Adrenal gland (tissue), 12 donors: Measurements from ENCODE around the gene OR8G1. TPM values are rescaled to one million over a fixed set of nuclear protein-coding genes. Genes with fewer than 3 reads are reported as not detected.

ENCODE experiments used
- DNase-seq, 7 donors: peaks; one replicate each; pipeline ENCODE4 v3.0.0-alpha.2; 2019 to 2020
- H3K27ac ChIP-seq, 5 donors: fragments of 200-600 bp; sonication (generic) in 4 of 5; 1 replicate in 3 of 5; 2 replicates in 2 of 5; pipeline versions ENCODE4 v1.5.1 to v1.8.0; 2016 to 2020; ENCODE audit warnings: mild to moderate bottlenecking in 1 of 5
- H3K27me3 ChIP-seq: fragments of 200-600 bp; 2 replicates; pipeline ENCODE4 v1.8.0; 2021
- H3K36me3 ChIP-seq, 2 donors: fragments of 200-600 bp; replicated peaks in 1 of 2; 1 replicate in 1 of 2; 2 replicates in 1 of 2; pipeline versions ENCODE4 v1.5.1 to v1.8.0; 2018 to 2022
- H3K4me1 ChIP-seq, 2 donors: fragments of 200-600 bp; replicated peaks in 1 of 2; 1 replicate in 1 of 2; 2 replicates in 1 of 2; pipeline versions ENCODE4 v1.5.1 to v1.8.0; 2018 to 2021
- H3K4me3 ChIP-seq, 4 donors: fragments of 200-600 bp; sonication (generic) in 3 of 4; one replicate each; pipeline ENCODE4 v1.5.1; 2016 to 2018
- H3K9me3 ChIP-seq, 3 donors: fragments of 200-600 bp; sonication (generic) in 1 of 3; replicated peaks in 1 of 3; 1 replicate in 2 of 3; 2 replicates in 1 of 3; pipeline versions ENCODE4 v1.5.1 to v1.8.0; 2016 to 2021
- CTCF ChIP-seq, 6 experiments: fragments of 450-650 bp in 4 of 6; fragments of 200-600 bp in 2 of 6; sonication (generic) in 1 of 6; IDR thresholded peaks; 1 replicate in 5 of 6; 2 replicates in 1 of 6; pipeline versions ENCODE4 v1.5.1 to v1.8.0; 2016 to 2021; ENCODE audit warnings: antibody characterized with exemption in 6 of 6, mild to moderate bottlenecking in 2 of 6, moderate library complexity in 1 of 6
- POLR2A ChIP-seq, 2 donors: fragments of 450-650 bp; IDR thresholded peaks; one replicate each; pipeline ENCODE4 v1.6.1; 2017; ENCODE audit warnings: antibody characterized with exemption in 2 of 2, mild to moderate bottlenecking in 2 of 2, moderate library complexity in 1 of 2
- WGBS, 4 donors: extraction: QIAGEN DNeasy Blood & Tissue Kit in 2 of 4; methylation state at CpG; one replicate each; pipeline versions ENCODE4 v1.1.5 to v1.1.7; 2013 to 2017; 5-methylcytosine and 5-hydroxymethylcytosine counted together
- intact Hi-C, 2 donors: fragments of 100-400 bp; cut with DNase I; formaldehyde crosslinking; loops; one replicate each; pipeline versions ENCODE4 v1.14.1 to v1.15.0; 2022 to 2023
- polyA plus RNA-seq, 3 donors: library from polyadenylated mRNA; stranded (reverse); fragments of 200-250 nt in 2 of 3; fragments of 350-450 nt in 1 of 3; fragmentation: Illumina TruSeq in 1 of 3; extraction: RNeasy Lipid Tissue Mini Kit (QIAGEN cat#74804) in 1 of 3; gene quantifications; one replicate each; pipeline ENCODE4 v1.2.3, GENCODE V29; 2013 to 2014
- total RNA-seq, 9 donors: library from RNA; depleted of rRNA in 4 of 9; stranded (reverse); fragments of >200 nt in 4 of 9; fragments of 120-200 nt in 1 of 9; fragmentation: NEBNext Ultra II Directional in 1 of 9; extraction: Animal tissue kit (Norgen Biotek cat#: 25700) in 1 of 9; gene quantifications; one replicate each; pipeline versions ENCODE4 v1.1.0 to v1.2.4, GENCODE V29; 2013 to 2023
- donor health status: healthy with polysubstance abuse.
- donor health status: Bipolar disorder and iron deficiency.
- donor health status: DM: yes; HTN: yes; CAD: no.
- donor health status: DM: no; HTN: no; CAD: no.
- donor health status: DM: no; HTN: no; CAD: no.
- donor health status: DM: yes; HTN: yes; CAD: no.

OR8G1 gene
- total and polyA plus RNA-seq, 12 donors, result not detected

GRCh38 chr11:124209824-124210357, 31.0 kb upstream of the OR8G1 start:
- 81 to 93% (median 90%) methylated on average over 3 to 6 of the region's 6 CpGs; no CpG with 5 or more reads in 1 of the 4 donors for WGBS, 4 donors
- no peak for TF ChIP-seq CTCF (IDR thresholded peaks at IDR 0.05)
- no peak for TF ChIP-seq POLR2A (IDR thresholded peaks at IDR 0.05)
- no peak for DNase-seq
- intact Hi-C loops, result no loop called here
- Histone ChIP-seq H3K4me1 (no peaks in the 10 kb centered on the region), H3K9me3 (no peaks in the 10 kb centered on the region), H3K4me3 (no peak overlapping the region), H3K27me3 (no peaks in the 10 kb centered on the region), H3K36me3 (no peaks in the 10 kb centered on the region), H3K27ac (no peak overlapping the region)

GRCh38 chr11:124210421-124210820, 30.5 kb upstream of the OR8G1 start:
- TF ChIP-seq POLR2A (IDR thresholded peaks at IDR 0.05), result no peak
- no peak for TF ChIP-seq CTCF (IDR thresholded peaks at IDR 0.05)
- Histone ChIP-seq H3K9me3 (no peaks in the 10 kb centered on the region), H3K4me1 (no peaks in the 10 kb centered on the region), H3K36me3 (no peaks in the 10 kb centered on the region), H3K27me3 (no peaks in the 10 kb centered on the region), H3K27ac (no peak overlapping the region), H3K4me3 (no peak overlapping the region)
- 33 to 88% (median 74%) methylated on average over 1 to 5 of the region's 5 CpGs; no CpG with 5 or more reads in 1 of the 4 donors for WGBS, 4 donors
- intact Hi-C loops, result no loop called here
- no peak for DNase-seq

GRCh38 chr11:124211321-124211720, 29.6 kb upstream of the OR8G1 start:
- intact Hi-C loops, result no loop called here
- H3K9me3 ChIP-seq, result no peaks in the 10 kb centered on the region
- no peak for TF ChIP-seq POLR2A (IDR thresholded peaks at IDR 0.05)
- TF ChIP-seq CTCF (IDR thresholded peaks at IDR 0.05), result no peak
- no peak overlapping the region for H3K27ac ChIP-seq
- H3K36me3 ChIP-seq, result no peaks in the 10 kb centered on the region
- H3K4me1 ChIP-seq, result no peaks in the 10 kb centered on the region
- no peak for DNase-seq
- no peak overlapping the region for H3K4me3 ChIP-seq
- no peaks in the 10 kb centered on the region for H3K27me3 ChIP-seq

GRCh38 chr11:124214027-124214426, 26.9 kb upstream of the OR8G1 start:
- Histone ChIP-seq H3K4me3 (no peak overlapping the region), H3K4me1 (no peaks in the 10 kb centered on the region), H3K27ac (no peak overlapping the region), H3K36me3 (no peaks in the 10 kb centered on the region), H3K27me3 (no peaks in the 10 kb centered on the region), H3K9me3 (no peaks in the 10 kb centered on the region)
- intact Hi-C loops, result no loop called here
- 61 to 77% (median 72%) methylated on average over 3 of the region's 3 CpGs for WGBS, 4 donors
- DNase-seq, result no peak
- TF ChIP-seq POLR2A (IDR thresholded peaks at IDR 0.05) (no peak), CTCF (IDR thresholded peaks at IDR 0.05) (no peak)
